ENCODE data around the gene METTL16.
A peak's percentile ranks its signal among the peaks of the same experiment; 100 is the strongest.

The METTL16 gene

GRCh38 chr17:2385240-2386210, 126.2 kb downstream of the METTL16 start:
- TF ChIP-seq EZH2 (IDR thresholded peaks at IDR 0.05; ENCODE audit: borderline replicate concordance, low read length) (no peak), CTCF (IDR thresholded peaks at IDR 0.05; ENCODE audit: low read length) (no peak)
- Histone ChIP-seq H3K79me2 (ENCODE audit: insufficient read depth, low read length) (no peaks in the 10 kb centered on the region), H3K27ac (ENCODE audit: low read depth, low read length, poor library complexity, severe bottlenecking) (peak overlapping the region; percentile 29), H3K9ac (ENCODE audit: low read length) (no peak overlapping the region; the same call in 1 of the 2 replicates), H3K27me3 (ENCODE audit: insufficient read depth, low read length) (no peaks in the 10 kb centered on the region), H3K4me3 (ENCODE audit: low read depth, low read length, poor library complexity, severe bottlenecking) (no peak overlapping the region), H4K20me1 (ENCODE audit: insufficient read depth, low read length) (no peaks in the 10 kb centered on the region), H3K36me3 (ENCODE audit: insufficient read depth, low read length) (peaks cover 5% of the 10 kb centered on the region; the same call in 1 of the 2 replicates), H3F3A (ENCODE audit: insufficient read depth, low read length) (no peaks in the 10 kb centered on the region), H3K9me3 (ENCODE audit: low read length) (no peaks in the 10 kb centered on the region), H2AFZ (ENCODE audit: low read length) (no peak overlapping the region), H3K4me2 (ENCODE audit: low read length) (no peak overlapping the region; the same call in 1 of the 2 replicates), H3K4me1 (ENCODE audit: insufficient read depth, low read length, severe bottlenecking) (peaks cover 17% of the 10 kb centered on the region), H3K9me2 (ENCODE audit: low read depth, low read length) (no peaks in the 10 kb centered on the region)

DNA sequence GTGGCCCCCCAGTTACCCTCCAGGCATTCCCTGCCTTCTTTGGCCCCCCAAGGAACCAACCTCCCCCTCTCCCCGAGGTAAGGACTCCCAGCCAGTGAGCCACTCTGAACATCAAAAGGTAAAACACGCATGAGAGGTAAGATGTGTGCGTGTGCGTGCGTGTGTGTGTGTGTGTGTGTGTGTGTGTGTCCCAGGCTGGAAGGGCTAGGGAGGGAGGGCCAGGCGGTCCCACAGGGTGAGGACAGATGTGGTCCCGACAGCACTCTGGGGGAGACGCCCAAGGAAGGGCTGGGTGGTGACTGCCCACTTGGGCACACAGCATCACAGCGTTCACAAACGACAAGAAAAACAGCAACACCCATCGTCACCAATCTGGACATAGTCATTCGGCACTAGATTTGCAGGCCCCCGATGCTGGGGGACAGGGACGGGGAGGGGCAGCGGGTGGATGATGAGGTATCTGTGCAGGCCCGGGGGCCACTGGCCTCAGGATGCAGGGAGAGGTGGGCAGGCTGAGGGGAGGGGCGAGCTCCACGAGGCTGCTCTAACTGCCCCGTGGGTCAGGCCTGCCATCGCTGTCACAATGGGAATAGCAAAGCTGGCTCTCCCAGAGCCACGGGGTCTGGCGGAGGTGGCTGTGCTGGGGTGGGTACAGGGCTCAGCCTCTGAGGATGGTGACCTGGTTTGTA, 127.1 kb downstream of the METTL16 start:
- peaks cover 12% of the 10 kb centered on the region for H3K4me1 ChIP-seq (ENCODE audit: insufficient read depth, low read length, severe bottlenecking)
- no peaks in the 10 kb centered on the region for H4K20me1 ChIP-seq (ENCODE audit: insufficient read depth, low read length)
- H2AFZ ChIP-seq (ENCODE audit: low read length) = no peak overlapping the region
- no peaks in the 10 kb centered on the region for H3F3A ChIP-seq (ENCODE audit: insufficient read depth, low read length)
- H3K9me2 ChIP-seq (ENCODE audit: low read depth, low read length) = no peaks in the 10 kb centered on the region
- H3K27me3 ChIP-seq (ENCODE audit: insufficient read depth, low read length) = no peaks in the 10 kb centered on the region
- no peak overlapping the region for H3K27ac ChIP-seq (ENCODE audit: low read depth, low read length, poor library complexity, severe bottlenecking)
- H3K4me2 ChIP-seq (ENCODE audit: low read length) = no peak overlapping the region
- TF ChIP-seq EZH2 (IDR thresholded peaks at IDR 0.05; ENCODE audit: borderline replicate concordance, low read length) (no peak), CTCF (IDR thresholded peaks at IDR 0.05; ENCODE audit: low read length) (no peak)
- no peak overlapping the region for H3K4me3 ChIP-seq (ENCODE audit: low read depth, low read length, poor library complexity, severe bottlenecking)
- H3K36me3 ChIP-seq (ENCODE audit: insufficient read depth, low read length) = peaks cover 12% of the 10 kb centered on the region; the same call in 1 of the 2 replicates
- no peaks in the 10 kb centered on the region for H3K9me3 ChIP-seq (ENCODE audit: low read length)
- no peaks in the 10 kb centered on the region for H3K79me2 ChIP-seq (ENCODE audit: insufficient read depth, low read length)
- H3K9ac ChIP-seq (ENCODE audit: low read length) = no peak overlapping the region

GRCh38 chr17:2383628-2384167, 128.0 kb downstream of the METTL16 start:
- Histone ChIP-seq H3K79me2 (ENCODE audit: insufficient read depth, low read length) (no peaks in the 10 kb centered on the region), H3K9me3 (ENCODE audit: low read length) (no peaks in the 10 kb centered on the region), H3K4me1 (ENCODE audit: insufficient read depth, low read length, severe bottlenecking) (peaks cover 12% of the 10 kb centered on the region), H3K9me2 (ENCODE audit: low read depth, low read length) (no peaks in the 10 kb centered on the region), H3K9ac (ENCODE audit: low read length) (no peak overlapping the region), H3F3A (ENCODE audit: insufficient read depth, low read length) (no peaks in the 10 kb centered on the region), H2AFZ (ENCODE audit: low read length) (no peak overlapping the region), H3K4me2 (ENCODE audit: low read length) (no peak overlapping the region), H3K27me3 (ENCODE audit: insufficient read depth, low read length) (no peaks in the 10 kb centered on the region), H3K4me3 (ENCODE audit: low read depth, low read length, poor library complexity, severe bottlenecking) (no peak overlapping the region), H4K20me1 (ENCODE audit: insufficient read depth, low read length) (no peaks in the 10 kb centered on the region), H3K27ac (ENCODE audit: low read depth, low read length, poor library complexity, severe bottlenecking) (no peak overlapping the region), H3K36me3 (ENCODE audit: insufficient read depth, low read length) (peaks cover 12% of the 10 kb centered on the region; the same call in 1 of the 2 replicates)
- no peak for TF ChIP-seq EZH2 (IDR thresholded peaks at IDR 0.05; ENCODE audit: borderline replicate concordance, low read length)
- TF ChIP-seq CTCF (IDR thresholded peaks at IDR 0.05; ENCODE audit: low read length) = no peak

Measured in OCI-LY1 (cell line).